ENCODE data around the gene CORO1C. TPM values are rescaled to one million over a fixed set of nuclear protein-coding genes. Genes with fewer than 3 reads are reported as not detected.

The CORO1C gene
- total and polyA plus RNA-seq, 9 of the 15 experiments (the other 6 are each of a cell fraction or from before 2014, with no cell fraction given): 55.2 to 280 (median 150) TPM

DNA sequence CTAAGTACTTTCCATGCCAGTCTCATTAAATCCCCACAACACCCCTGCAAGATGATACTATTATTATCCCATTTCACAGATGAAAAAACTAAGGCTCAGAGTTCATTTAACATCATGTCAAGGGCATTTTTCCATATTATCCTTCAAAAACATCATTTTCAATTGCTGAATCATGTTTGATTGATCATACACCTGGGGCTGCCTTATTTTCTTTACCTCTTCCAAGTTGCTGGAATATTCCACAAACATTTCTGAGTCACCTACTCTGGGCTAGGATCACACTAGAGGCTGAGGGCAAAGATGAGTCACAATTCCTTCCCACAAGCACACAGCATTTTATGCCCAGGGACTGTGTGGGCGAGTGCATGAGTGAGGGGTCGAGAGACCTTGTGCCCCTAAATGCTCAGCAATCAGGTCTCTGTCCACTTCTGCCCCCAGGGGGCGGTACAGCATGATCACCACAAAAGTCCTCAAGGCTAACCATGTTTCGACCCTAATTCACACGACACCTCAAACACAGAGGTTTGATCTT is 119.4 kb downstream of the CORO1C start (continued):
- TF ChIP-seq CBX3 (IDR thresholded peaks at IDR 0.05; ENCODE audit: borderline replicate concordance in 1 of 2, low read length in 2 of 2): peak in 1 of 2 experiments; percentile 11; a peak in 1 of 3 replicates
- TF ChIP-seq SRSF9 (IDR thresholded peaks at IDR 0.05; ENCODE audit: borderline replicate concordance, low read depth, low read length): no peak
- TF ChIP-seq, protein P1, sequence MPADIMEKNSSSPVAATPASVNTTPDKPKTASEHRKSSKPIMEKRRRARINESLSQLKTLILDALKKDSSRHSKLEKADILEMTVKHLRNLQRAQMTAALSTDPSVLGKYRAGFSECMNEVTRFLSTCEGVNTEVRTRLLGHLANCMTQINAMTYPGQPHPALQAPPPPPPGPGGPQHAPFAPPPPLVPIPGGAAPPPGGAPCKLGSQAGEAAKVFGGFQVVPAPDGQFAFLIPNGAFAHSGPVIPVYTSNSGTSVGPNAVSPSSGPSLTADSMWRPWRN (IDR thresholded peaks at IDR 0.05; ENCODE audit: low read depth): no peak
- TF ChIP-seq SAFB2 (IDR thresholded peaks at IDR 0.05; ENCODE audit: borderline replicate concordance, low read depth, low read length, severe bottlenecking): no peak
- TF ChIP-seq, protein P2, sequence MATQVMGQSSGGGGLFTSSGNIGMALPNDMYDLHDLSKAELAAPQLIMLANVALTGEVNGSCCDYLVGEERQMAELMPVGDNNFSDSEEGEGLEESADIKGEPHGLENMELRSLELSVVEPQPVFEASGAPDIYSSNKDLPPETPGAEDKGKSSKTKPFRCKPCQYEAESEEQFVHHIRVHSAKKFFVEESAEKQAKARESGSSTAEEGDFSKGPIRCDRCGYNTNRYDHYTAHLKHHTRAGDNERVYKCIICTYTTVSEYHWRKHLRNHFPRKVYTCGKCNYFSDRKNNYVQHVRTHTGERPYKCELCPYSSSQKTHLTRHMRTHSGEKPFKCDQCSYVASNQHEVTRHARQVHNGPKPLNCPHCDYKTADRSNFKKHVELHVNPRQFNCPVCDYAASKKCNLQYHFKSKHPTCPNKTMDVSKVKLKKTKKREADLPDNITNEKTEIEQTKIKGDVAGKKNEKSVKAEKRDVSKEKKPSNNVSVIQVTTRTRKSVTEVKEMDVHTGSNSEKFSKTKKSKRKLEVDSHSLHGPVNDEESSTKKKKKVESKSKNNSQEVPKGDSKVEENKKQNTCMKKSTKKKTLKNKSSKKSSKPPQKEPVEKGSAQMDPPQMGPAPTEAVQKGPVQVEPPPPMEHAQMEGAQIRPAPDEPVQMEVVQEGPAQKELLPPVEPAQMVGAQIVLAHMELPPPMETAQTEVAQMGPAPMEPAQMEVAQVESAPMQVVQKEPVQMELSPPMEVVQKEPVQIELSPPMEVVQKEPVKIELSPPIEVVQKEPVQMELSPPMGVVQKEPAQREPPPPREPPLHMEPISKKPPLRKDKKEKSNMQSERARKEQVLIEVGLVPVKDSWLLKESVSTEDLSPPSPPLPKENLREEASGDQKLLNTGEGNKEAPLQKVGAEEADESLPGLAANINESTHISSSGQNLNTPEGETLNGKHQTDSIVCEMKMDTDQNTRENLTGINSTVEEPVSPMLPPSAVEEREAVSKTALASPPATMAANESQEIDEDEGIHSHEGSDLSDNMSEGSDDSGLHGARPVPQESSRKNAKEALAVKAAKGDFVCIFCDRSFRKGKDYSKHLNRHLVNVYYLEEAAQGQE (IDR thresholded peaks at IDR 0.05; ENCODE audit: borderline replicate concordance): peak; percentile 33; the same call in 1 of the 2 replicates
- TF ChIP-seq, protein P2 (CRISPR knock-in tag; IDR thresholded peaks at IDR 0.05; ENCODE audit: low read depth): no peak
- TF ChIP-seq KDM1A (IDR thresholded peaks at IDR 0.05): peak; percentile 64 to 72; a peak in 3 of 4 replicates
- TF ChIP-seq NFATC3 (IDR thresholded peaks at IDR 0.05): no peak
- no peak for TF ChIP-seq ELF4 (CRISPR knock-in tag; IDR thresholded peaks at IDR 0.05)
- no peak for TF ChIP-seq TGIF2 (CRISPR knock-in tag; IDR thresholded peaks at IDR 0.05)
- TF ChIP-seq, protein P3, sequence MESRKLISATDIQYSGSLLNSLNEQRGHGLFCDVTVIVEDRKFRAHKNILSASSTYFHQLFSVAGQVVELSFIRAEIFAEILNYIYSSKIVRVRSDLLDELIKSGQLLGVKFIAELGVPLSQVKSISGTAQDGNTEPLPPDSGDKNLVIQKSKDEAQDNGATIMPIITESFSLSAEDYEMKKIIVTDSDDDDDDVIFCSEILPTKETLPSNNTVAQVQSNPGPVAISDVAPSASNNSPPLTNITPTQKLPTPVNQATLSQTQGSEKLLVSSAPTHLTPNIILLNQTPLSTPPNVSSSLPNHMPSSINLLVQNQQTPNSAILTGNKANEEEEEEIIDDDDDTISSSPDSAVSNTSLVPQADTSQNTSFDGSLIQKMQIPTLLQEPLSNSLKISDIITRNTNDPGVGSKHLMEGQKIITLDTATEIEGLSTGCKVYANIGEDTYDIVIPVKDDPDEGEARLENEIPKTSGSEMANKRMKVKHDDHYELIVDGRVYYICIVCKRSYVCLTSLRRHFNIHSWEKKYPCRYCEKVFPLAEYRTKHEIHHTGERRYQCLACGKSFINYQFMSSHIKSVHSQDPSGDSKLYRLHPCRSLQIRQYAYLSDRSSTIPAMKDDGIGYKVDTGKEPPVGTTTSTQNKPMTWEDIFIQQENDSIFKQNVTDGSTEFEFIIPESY (CRISPR knock-in tag; IDR thresholded peaks at IDR 0.05): no peak
- TF ChIP-seq, protein P4, sequence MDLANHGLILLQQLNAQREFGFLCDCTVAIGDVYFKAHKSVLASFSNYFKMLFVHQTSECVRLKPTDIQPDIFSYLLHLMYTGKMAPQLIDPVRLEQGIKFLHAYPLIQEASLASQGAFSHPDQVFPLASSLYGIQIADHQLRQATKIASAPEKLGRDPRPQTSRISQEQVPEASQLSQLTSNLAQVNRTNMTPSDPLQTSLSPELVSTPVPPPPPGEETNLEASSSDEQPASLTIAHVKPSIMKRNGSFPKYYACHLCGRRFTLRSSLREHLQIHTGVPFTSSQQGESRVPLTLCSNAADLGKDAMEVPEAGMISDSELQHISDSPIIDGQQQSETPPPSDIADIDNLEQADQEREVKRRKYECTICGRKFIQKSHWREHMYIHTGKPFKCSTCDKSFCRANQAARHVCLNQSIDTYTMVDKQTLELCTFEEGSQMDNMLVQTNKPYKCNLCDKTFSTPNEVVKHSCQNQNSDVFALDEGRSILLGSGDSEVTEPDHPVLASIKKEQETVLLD (IDR thresholded peaks at IDR 0.05): peak; percentile 50; the same call in 1 of the 2 replicates
- TF ChIP-seq SMC3 (conservative IDR thresholded peaks at IDR 0.05; ENCODE audit: insufficient read depth, low read depth, low read length): peak; percentile 42; the same call in 1 of the 2 replicates
- TF ChIP-seq RBM25 (IDR thresholded peaks at IDR 0.05; ENCODE audit: low read depth, low read length, severe bottlenecking): peak; percentile 78
- no peak for TF ChIP-seq CREBBP (IDR thresholded peaks at IDR 0.05; ENCODE audit: low read depth, low read length)
